Astrocyte of the spinal cord (primary cell): ENCODE data around the gene LCK.
"Not testable (repeated sequence)": the region's sequence is repeated elsewhere in the genome, so short reads cannot be mapped to it uniquely, and the experiment has no call there.

Experiments
- DNase-seq: peaks from one replicate; pipeline ENCODE4 v3.0.0; 2011; ENCODE audit warnings: low read depth, low spot score
- H3K4me3 ChIP-seq: 2 replicates; pipeline ENCODE4 v1.5.1; 2011; ENCODE audit warnings: low read depth, mild to moderate bottlenecking, low read length, moderate library complexity
- CTCF ChIP-seq: IDR thresholded peaks from 2 replicates; pipeline ENCODE4 v1.5.1; 2012; ENCODE audit warnings: low read depth, mild to moderate bottlenecking, low read length, inconsistent platforms
- in situ Hi-C: cut with HindIII; loops from 2 replicates; pipeline ENCODE4 v1.10.0; 2017; ENCODE audit warnings: low sequenced_read_pairs

The LCK gene

GRCh38 chr1:32273391-32274208 lies 22.5 kb downstream of the LCK start:
- no peak for TF ChIP-seq CTCF
- no peak overlapping the region for H3K4me3 ChIP-seq
- DNase-seq = no peak
- in situ Hi-C loops = no loop called here

- no peak for DNase-seq
- H3K4me3 ChIP-seq = no peak overlapping the region
- no peak for TF ChIP-seq CTCF
- in situ Hi-C loops = no loop called here
Observed at GRCh38 chr1:32274646-32275340, 23.7 kb downstream of the LCK start.

GRCh38 chr1:32275424-32275823 lies 24.4 kb downstream of the LCK start:
- no peak for DNase-seq
- TF ChIP-seq CTCF = no peak
- in situ Hi-C loops = no loop called here
- H3K4me3 ChIP-seq = no peak overlapping the region

GRCh38 chr1:32276032-32276782 lies 25.1 kb downstream of the LCK start:
- no peak for TF ChIP-seq CTCF
- in situ Hi-C loops = no loop called here
- no peak for DNase-seq
- H3K4me3 ChIP-seq = no peak overlapping the region

GRCh38 chr1:32284777-32285176 lies 33.7 kb downstream of the LCK start:
- H3K4me3 ChIP-seq, in situ Hi-C loops, DNase-seq: not testable (repeated sequence)

- in situ Hi-C loops = no loop called here
- no peak for TF ChIP-seq CTCF
- no peak for DNase-seq
- no peak overlapping the region for H3K4me3 ChIP-seq
Observed at GRCh38 chr1:32285658-32286057, 34.6 kb downstream of the LCK start.
